ENCODE data around the gene FRG2C. TPM values are rescaled to one million over a fixed set of nuclear protein-coding genes. Genes with fewer than 3 reads are reported as not detected.
"Not testable (repeated sequence)": the region's sequence is repeated elsewhere in the genome, so short reads cannot be mapped to it uniquely, and the experiment has no call there.

FRG2C gene
- total RNA-seq, 1 experiment from 2014 or later, result not detected

DNA sequence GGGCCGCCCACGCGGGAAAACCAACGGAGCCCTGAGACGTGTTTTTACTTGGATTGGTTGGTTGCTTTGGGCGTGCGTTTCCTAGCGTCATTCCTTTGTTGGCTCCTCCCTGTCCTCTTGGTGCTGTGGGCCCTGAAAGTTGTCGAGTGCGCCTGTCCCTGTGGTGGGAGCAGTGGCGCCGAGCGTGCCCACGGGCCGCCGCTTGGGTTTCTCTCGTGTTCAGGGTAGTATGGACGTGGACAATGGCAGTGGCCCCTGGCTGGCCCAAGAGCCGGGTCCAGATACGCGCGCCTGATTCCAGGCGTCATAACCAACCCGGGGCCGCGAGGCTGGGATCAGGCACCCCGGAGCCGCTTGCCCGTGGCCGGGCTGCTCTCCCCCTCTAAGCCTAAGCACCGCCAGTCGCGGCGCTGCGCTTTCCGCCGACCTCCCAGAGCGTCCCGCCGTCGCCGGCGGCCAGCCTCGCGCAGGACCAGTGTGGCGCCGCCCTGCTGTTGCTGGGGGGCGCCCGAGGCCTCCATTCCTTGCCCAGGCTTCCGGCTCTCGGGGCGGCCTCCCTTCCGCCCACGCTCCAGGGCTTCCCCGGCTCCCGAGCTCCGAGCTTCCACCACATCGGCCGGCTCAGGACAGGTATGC is 8.1 kb downstream of the FRG2C start:
- peak overlapping the region; percentile 34 for H3K4me3 ChIP-seq (ENCODE audit: low read depth, low read length, poor library complexity, severe bottlenecking)
- H3K27me3 ChIP-seq (replicated peaks; ENCODE audit: insufficient read depth, low read depth, low read length, poor library complexity); H3K4me1 ChIP-seq (ENCODE audit: insufficient read depth, low read length, poor library complexity, severe bottlenecking); CTCF ChIA-PET; BruUV-seq (replicated peaks); H3K9me3 ChIP-seq (ENCODE audit: low read depth, low read length, poor library complexity, severe bottlenecking); H3K27ac ChIP-seq (ENCODE audit: low read depth, low read length, poor library complexity, severe bottlenecking); POLR2A ChIA-PET (ENCODE audit: low non-redundant PET); H3K36me3 ChIP-seq (ENCODE audit: insufficient read depth, low read length, poor library complexity, severe bottlenecking); intact Hi-C loops (cut with micrococcal nuclease; ENCODE audit: unreplicated experiment): not testable (repeated sequence)
- DNase-seq (ENCODE audit: low spot score), result peak; percentile 40
- TF ChIP-seq, protein P1, sequence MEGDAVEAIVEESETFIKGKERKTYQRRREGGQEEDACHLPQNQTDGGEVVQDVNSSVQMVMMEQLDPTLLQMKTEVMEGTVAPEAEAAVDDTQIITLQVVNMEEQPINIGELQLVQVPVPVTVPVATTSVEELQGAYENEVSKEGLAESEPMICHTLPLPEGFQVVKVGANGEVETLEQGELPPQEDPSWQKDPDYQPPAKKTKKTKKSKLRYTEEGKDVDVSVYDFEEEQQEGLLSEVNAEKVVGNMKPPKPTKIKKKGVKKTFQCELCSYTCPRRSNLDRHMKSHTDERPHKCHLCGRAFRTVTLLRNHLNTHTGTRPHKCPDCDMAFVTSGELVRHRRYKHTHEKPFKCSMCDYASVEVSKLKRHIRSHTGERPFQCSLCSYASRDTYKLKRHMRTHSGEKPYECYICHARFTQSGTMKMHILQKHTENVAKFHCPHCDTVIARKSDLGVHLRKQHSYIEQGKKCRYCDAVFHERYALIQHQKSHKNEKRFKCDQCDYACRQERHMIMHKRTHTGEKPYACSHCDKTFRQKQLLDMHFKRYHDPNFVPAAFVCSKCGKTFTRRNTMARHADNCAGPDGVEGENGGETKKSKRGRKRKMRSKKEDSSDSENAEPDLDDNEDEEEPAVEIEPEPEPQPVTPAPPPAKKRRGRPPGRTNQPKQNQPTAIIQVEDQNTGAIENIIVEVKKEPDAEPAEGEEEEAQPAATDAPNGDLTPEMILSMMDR (conservative IDR thresholded peaks at IDR 0.05; ENCODE audit: low read depth, low read length), result 0 out of 2 replicates have a peak, but pooled peaks have one; percentile 20

DNA sequence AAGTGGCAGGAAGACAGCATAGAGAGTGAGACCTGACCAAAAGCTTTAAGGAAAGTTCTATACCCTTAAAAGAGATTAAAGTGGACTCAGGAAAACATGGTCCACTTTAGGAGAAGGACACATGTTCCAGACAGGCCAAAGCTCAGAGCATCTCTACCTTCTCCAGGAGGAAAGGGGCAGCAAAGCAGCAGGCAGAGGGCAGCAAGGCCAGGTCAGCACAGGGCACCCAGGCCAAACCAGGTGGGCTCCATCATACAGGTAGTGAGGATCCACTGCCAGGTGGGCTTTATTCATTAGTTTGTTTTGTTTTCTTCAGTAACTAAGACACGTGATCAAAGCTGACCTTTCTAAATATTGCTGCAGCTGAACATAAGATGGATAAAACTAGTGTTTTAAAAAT is 19.8 kb downstream of the FRG2C start:
- H3K27ac ChIP-seq (ENCODE audit: low read depth, low read length, poor library complexity, severe bottlenecking); H3K9me3 ChIP-seq (ENCODE audit: low read depth, low read length, poor library complexity, severe bottlenecking); intact Hi-C loops (cut with micrococcal nuclease; ENCODE audit: unreplicated experiment); H3K4me3 ChIP-seq (ENCODE audit: low read depth, low read length, poor library complexity, severe bottlenecking); DNase-seq (ENCODE audit: low spot score); POLR2A ChIA-PET (ENCODE audit: low non-redundant PET); BruUV-seq (replicated peaks); CTCF ChIA-PET; H3K36me3 ChIP-seq (ENCODE audit: insufficient read depth, low read length, poor library complexity, severe bottlenecking); H3K27me3 ChIP-seq (replicated peaks; ENCODE audit: insufficient read depth, low read depth, low read length, poor library complexity); H3K4me1 ChIP-seq (ENCODE audit: insufficient read depth, low read length, poor library complexity, severe bottlenecking): not testable (repeated sequence)

DNA sequence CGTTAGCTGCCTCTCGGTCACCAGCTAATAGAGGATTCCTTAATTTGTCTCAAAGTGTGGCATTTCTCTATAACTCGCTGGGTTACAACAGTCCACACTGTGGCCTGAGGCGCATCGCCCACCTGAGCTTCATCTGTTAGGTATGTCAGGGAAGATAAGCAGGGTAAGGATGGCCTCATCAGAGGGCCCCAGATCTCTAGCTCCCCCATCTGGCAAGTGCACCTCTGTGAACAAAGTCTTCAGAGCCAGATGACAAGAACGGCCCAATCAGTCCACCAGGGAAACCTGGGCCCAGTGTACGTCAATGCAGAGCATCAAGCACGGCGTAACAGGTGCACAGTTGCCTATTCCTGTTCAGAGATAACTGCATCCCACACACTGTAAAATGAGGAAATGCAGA is 23.2 kb downstream of the FRG2C start:
- POLR2A ChIA-PET (ENCODE audit: low non-redundant PET), result no interaction called here
- DNase-seq (ENCODE audit: low spot score), result no peak

DNA sequence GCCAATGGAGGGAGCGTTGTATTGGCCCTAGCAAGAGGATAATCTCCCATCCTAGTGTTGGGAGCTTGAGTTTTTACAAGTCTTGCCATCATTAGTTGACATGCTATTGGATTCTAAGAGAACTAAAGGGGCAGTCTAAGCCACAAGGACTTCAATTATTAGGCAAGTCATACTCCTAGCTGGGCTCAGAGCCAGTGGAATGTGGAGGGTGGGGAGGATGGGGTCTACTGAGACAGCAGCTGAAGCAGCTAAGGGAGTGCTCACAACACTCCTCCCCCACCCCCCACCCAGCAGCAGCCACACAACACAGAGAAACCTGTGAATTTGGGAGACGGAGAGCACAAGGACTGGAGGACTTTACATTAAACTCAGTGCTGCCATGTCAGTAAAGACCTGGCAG is 27.9 kb downstream of the FRG2C start:
- Histone ChIP-seq H3K9me3 (ENCODE audit: low read depth, low read length, poor library complexity, severe bottlenecking) (no peaks in the 10 kb centered on the region), H3K4me3 (ENCODE audit: low read depth, low read length, poor library complexity, severe bottlenecking) (no peak overlapping the region), H3K4me1 (ENCODE audit: insufficient read depth, low read length, poor library complexity, severe bottlenecking) (no peaks in the 10 kb centered on the region), H3K27me3 (replicated peaks; ENCODE audit: insufficient read depth, low read depth, low read length, poor library complexity) (no peaks in the 10 kb centered on the region), H3K36me3 (ENCODE audit: insufficient read depth, low read length, poor library complexity, severe bottlenecking) (no peaks in the 10 kb centered on the region), H3K27ac (ENCODE audit: low read depth, low read length, poor library complexity, severe bottlenecking) (no peak overlapping the region)
- intact Hi-C loops (cut with micrococcal nuclease; ENCODE audit: unreplicated experiment), result no loop called here
- TF ChIP-seq, protein P1 (conservative IDR thresholded peaks at IDR 0.05; ENCODE audit: low read depth, low read length), result no peak
- no peak for TF ChIP-seq EZH2 (IDR thresholded peaks at IDR 0.05; ENCODE audit: borderline replicate concordance, low read depth, low read length, poor library complexity, severe bottlenecking)
- DNase-seq (ENCODE audit: low spot score), result no peak
- BruUV-seq (replicated peaks), result no TSS peak
- ChIA-PET POLR2A (ENCODE audit: low non-redundant PET) (no interaction called here), CTCF (no interaction called here)

More for the DNA sequence above, 23.2 kb downstream of the FRG2C start:
- Histone ChIP-seq H3K27me3 (replicated peaks; ENCODE audit: insufficient read depth, low read depth, low read length, poor library complexity) (no peaks in the 10 kb centered on the region), H3K4me1 (ENCODE audit: insufficient read depth, low read length, poor library complexity, severe bottlenecking) (no peaks in the 10 kb centered on the region), H3K36me3 (ENCODE audit: insufficient read depth, low read length, poor library complexity, severe bottlenecking) (no peaks in the 10 kb centered on the region), H3K9me3 (ENCODE audit: low read depth, low read length, poor library complexity, severe bottlenecking) (no peaks in the 10 kb centered on the region), H3K27ac (ENCODE audit: low read depth, low read length, poor library complexity, severe bottlenecking) (no peak overlapping the region), H3K4me3 (ENCODE audit: low read depth, low read length, poor library complexity, severe bottlenecking) (no peak overlapping the region)
- intact Hi-C loops (cut with micrococcal nuclease; ENCODE audit: unreplicated experiment), result no loop called here
- no TSS peak for BruUV-seq (replicated peaks)
- CTCF ChIA-PET, result no interaction called here
- TF ChIP-seq, protein P1 (conservative IDR thresholded peaks at IDR 0.05; ENCODE audit: low read depth, low read length), result no peak
- TF ChIP-seq EZH2 (IDR thresholded peaks at IDR 0.05; ENCODE audit: borderline replicate concordance, low read depth, low read length, poor library complexity, severe bottlenecking), result no peak

Measured in A673 (cell line).